DOHH2 (cell line): ENCODE data around the gene CTCF.

Experiments used
- H3F3A ChIP-seq: fragments of 200-600 bp; sonication (generic), shearing (Covaris generic); 2 replicates; pipeline ENCODE4 v1.6.0; 2016; ENCODE audit warnings: antibody characterized with exemption, mild to moderate bottlenecking; ENCODE audit not compliant: control insufficient read depth, insufficient read depth
- H3K27ac ChIP-seq: fragments of 200-600 bp; sonication (generic); 2 replicates; pipeline ENCODE4 v1.5.1; 2014; ENCODE audit warnings: low read depth, mild to moderate bottlenecking, low read length, moderate library complexity
- H3K27me3 ChIP-seq: fragments of 200-600 bp; sonication (generic); 2 replicates; pipeline ENCODE4 v1.6.1; 2014; ENCODE audit warnings: mild to moderate bottlenecking, low read length, mixed read lengths; ENCODE audit not compliant: control insufficient read depth
- H3K36me3 ChIP-seq: fragments of 200-600 bp; sonication (generic); 2 replicates; pipeline ENCODE4 v1.6.1; 2014; ENCODE audit warnings: mild to moderate bottlenecking, low read length, moderate library complexity, mixed read lengths; ENCODE audit not compliant: control insufficient read depth
- H3K4me1 ChIP-seq: fragments of 200-600 bp; sonication (generic); 2 replicates; pipeline ENCODE4 v1.6.1; 2014; ENCODE audit warnings: mild to moderate bottlenecking, low read length, mixed read lengths; ENCODE audit not compliant: control insufficient read depth
- H3K4me2 ChIP-seq: fragments of 200-600 bp; sonication (generic); 2 replicates; pipeline ENCODE4 v1.6.0; 2014; ENCODE audit warnings: mild to moderate bottlenecking, low read length, moderate library complexity
- H3K4me3 ChIP-seq: fragments of 200-600 bp; sonication (generic); 2 replicates; pipeline ENCODE4 v1.5.1; 2014; ENCODE audit warnings: mild to moderate bottlenecking, low read length, mixed read lengths
- H3K79me2 ChIP-seq: fragments of 200-600 bp; sonication (generic); 2 replicates; pipeline ENCODE4 v1.6.1; 2014; ENCODE audit warnings: mild to moderate bottlenecking, low read length, mixed read lengths; ENCODE audit not compliant: control insufficient read depth
- H3K9me2 ChIP-seq: fragments of 200-600 bp; sonication (generic); replicated peaks from 2 replicates; pipeline ENCODE4 v1.6.1; 2014; ENCODE audit warnings: mild to moderate bottlenecking, low read length, mixed read lengths; ENCODE audit not compliant: control insufficient read depth
- H3K9me3 ChIP-seq: fragments of 200-600 bp; sonication (generic); 2 replicates; pipeline ENCODE4 v1.6.1; 2014; ENCODE audit warnings: antibody characterized with exemption, low read length, mixed read lengths; ENCODE audit not compliant: control insufficient read depth, insufficient read depth
- H4K20me1 ChIP-seq: fragments of 200-600 bp; sonication (generic); 2 replicates; pipeline ENCODE4 v1.6.0; 2014; ENCODE audit warnings: low read depth, mild to moderate bottlenecking, antibody characterized with exemption, low read length, moderate library complexity; ENCODE audit not compliant: control insufficient read depth, insufficient read depth
- CTCF ChIP-seq: fragments of 200-600 bp; sonication (generic); IDR thresholded peaks from one replicate; pipeline ENCODE4 v1.5.1; 2014; ENCODE audit warnings: antibody characterized with exemption, mild to moderate bottlenecking, low read depth, low read length; ENCODE audit not compliant: poor library complexity, severe bottlenecking
- EZH2phosphoT487 ChIP-seq: fragments of 200-600 bp; sonication (generic); IDR thresholded peaks from 2 replicates; pipeline ENCODE4 v1.6.1; 2017; ENCODE audit warnings: borderline replicate concordance, mild to moderate bottlenecking, antibody characterized with exemption, low read length, moderate library complexity, mixed read lengths

The CTCF gene

GRCh38 chr16:67563708-67564468 is 1.6 kb downstream of the CTCF start:
- Histone ChIP-seq H3K9me3 (no peaks in the 10 kb centered on the region), H3K4me3 (peak overlapping the region; percentile 96), H3K9me2 (no peaks in the 10 kb centered on the region), H3K4me2 (peak overlapping the region; percentile 83), H3K79me2 (peaks cover 90% of the 10 kb centered on the region), H3K27ac (peak overlapping the region; percentile 96), H3F3A (peaks cover 17% of the 10 kb centered on the region), H3K27me3 (no peaks in the 10 kb centered on the region), H3K4me1 (peaks cover 56% of the 10 kb centered on the region), H4K20me1 (no peaks in the 10 kb centered on the region), H3K36me3 (peaks cover 48% of the 10 kb centered on the region)
- TF ChIP-seq EZH2phosphoT487 (no peak), CTCF (no peak)

GRCh38 chr16:67565470-67566100 is 3.3 kb downstream of the CTCF start:
- Histone ChIP-seq H3K9me3 (no peaks in the 10 kb centered on the region), H3K4me2 (peak overlapping the region; percentile 83), H3K36me3 (peaks cover 35% of the 10 kb centered on the region), H3K4me3 (peak overlapping the region; percentile 96), H3K27me3 (no peaks in the 10 kb centered on the region), H4K20me1 (no peaks in the 10 kb centered on the region), H3K4me1 (peaks cover 39% of the 10 kb centered on the region), H3K79me2 (peaks cover 90% of the 10 kb centered on the region), H3K27ac (peak overlapping the region; percentile 96), H3K9me2 (no peaks in the 10 kb centered on the region), H3F3A (peaks cover 15% of the 10 kb centered on the region)
- TF ChIP-seq EZH2phosphoT487: no peak
- TF ChIP-seq CTCF: no peak

- Histone ChIP-seq H3K9me2 (no peaks in the 10 kb centered on the region), H3K79me2 (peaks cover 98% of the 10 kb centered on the region), H3K4me1 (peaks cover 11% of the 10 kb centered on the region), H3K36me3 (peaks cover 46% of the 10 kb centered on the region), H3K27me3 (no peaks in the 10 kb centered on the region), H3K4me2 (no peak overlapping the region), H3K9me3 (no peaks in the 10 kb centered on the region), H3K4me3 (no peak overlapping the region), H3F3A (0 out of 2 replicates have a peak, but pooled peaks cover 2% of the 10 kb centered on the region), H4K20me1 (no peaks in the 10 kb centered on the region), H3K27ac (no peak overlapping the region)
- no peak for TF ChIP-seq EZH2phosphoT487
- no peak for TF ChIP-seq CTCF
Observed at GRCh38 chr16:67571464-67571863, 9.1 kb downstream of the CTCF start.
